Parathyroid adenoma (tissue), 2 donors: ENCODE results near the gene UBE2C.

ENCODE experiments used
- H2AFZ ChIP-seq: fragments of 300-600 bp; sonication (generic); one replicate; pipeline ENCODE4 v1.7.0; 2017; ENCODE audit warnings: antibody characterized with exemption, mild to moderate bottlenecking
- H3K27ac ChIP-seq: fragments of 300-600 bp; sonication (generic); one replicate; pipeline ENCODE4 v1.7.0; 2017
- H3K27me3 ChIP-seq: fragments of 300-600 bp; sonication (generic); one replicate; pipeline ENCODE4 v1.7.0; 2017; ENCODE audit warnings: low read length; ENCODE audit not compliant: control insufficient read depth, insufficient read depth
- H3K36me3 ChIP-seq: fragments of 300-600 bp; sonication (generic); one replicate; pipeline ENCODE4 v1.7.0; 2017; ENCODE audit warnings: low read length; ENCODE audit not compliant: control insufficient read depth, insufficient read depth
- H3K4me1 ChIP-seq: fragments of 300-600 bp; sonication (generic); one replicate; pipeline ENCODE4 v1.7.0; 2017; ENCODE audit warnings: control low read depth
- H3K4me2 ChIP-seq: fragments of 300-600 bp; sonication (generic); one replicate; pipeline ENCODE4 v1.7.0; 2017; ENCODE audit warnings: low read length
- H3K4me3 ChIP-seq: fragments of 300-600 bp; sonication (generic); one replicate; pipeline ENCODE4 v1.7.0; 2017; ENCODE audit warnings: low read depth, low read length
- H3K79me2 ChIP-seq: fragments of 300-600 bp; sonication (generic); one replicate; pipeline ENCODE4 v1.7.0; 2017; ENCODE audit warnings: control low read depth
- H3K9ac ChIP-seq: fragments of 300-600 bp; sonication (generic); one replicate; pipeline ENCODE4 v1.7.0; 2017; ENCODE audit warnings: mild to moderate bottlenecking
- H3K9me3 ChIP-seq: fragments of 300-600 bp; sonication (generic); one replicate; pipeline ENCODE4 v1.7.0; 2017; ENCODE audit warnings: low read length; ENCODE audit not compliant: control insufficient read depth
- TF ChIP-seq, protein P1 (sequence below): fragments of 300-600 bp; sonication (generic); IDR thresholded peaks from one replicate; pipeline ENCODE4 v1.7.0; 2017; ENCODE audit warnings: antibody characterized with exemption, mild to moderate bottlenecking
- donor health status: primary hyperparathyroidism.

UBE2C gene

GRCh38 chr20:45850238-45850637, 37.8 kb downstream of the UBE2C start:
- no peaks in the 10 kb centered on the region for H3K27me3 ChIP-seq
- no peaks in the 10 kb centered on the region for H3K4me1 ChIP-seq
- H3K9ac ChIP-seq = no peak overlapping the region
- no peak overlapping the region for H3K27ac ChIP-seq
- no peak overlapping the region for H3K4me3 ChIP-seq
- TF ChIP-seq, protein P1, sequence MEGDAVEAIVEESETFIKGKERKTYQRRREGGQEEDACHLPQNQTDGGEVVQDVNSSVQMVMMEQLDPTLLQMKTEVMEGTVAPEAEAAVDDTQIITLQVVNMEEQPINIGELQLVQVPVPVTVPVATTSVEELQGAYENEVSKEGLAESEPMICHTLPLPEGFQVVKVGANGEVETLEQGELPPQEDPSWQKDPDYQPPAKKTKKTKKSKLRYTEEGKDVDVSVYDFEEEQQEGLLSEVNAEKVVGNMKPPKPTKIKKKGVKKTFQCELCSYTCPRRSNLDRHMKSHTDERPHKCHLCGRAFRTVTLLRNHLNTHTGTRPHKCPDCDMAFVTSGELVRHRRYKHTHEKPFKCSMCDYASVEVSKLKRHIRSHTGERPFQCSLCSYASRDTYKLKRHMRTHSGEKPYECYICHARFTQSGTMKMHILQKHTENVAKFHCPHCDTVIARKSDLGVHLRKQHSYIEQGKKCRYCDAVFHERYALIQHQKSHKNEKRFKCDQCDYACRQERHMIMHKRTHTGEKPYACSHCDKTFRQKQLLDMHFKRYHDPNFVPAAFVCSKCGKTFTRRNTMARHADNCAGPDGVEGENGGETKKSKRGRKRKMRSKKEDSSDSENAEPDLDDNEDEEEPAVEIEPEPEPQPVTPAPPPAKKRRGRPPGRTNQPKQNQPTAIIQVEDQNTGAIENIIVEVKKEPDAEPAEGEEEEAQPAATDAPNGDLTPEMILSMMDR = no peak
- H2AFZ ChIP-seq = no peak overlapping the region
- no peaks in the 10 kb centered on the region for H3K36me3 ChIP-seq
- no peaks in the 10 kb centered on the region for H3K9me3 ChIP-seq
- H3K79me2 ChIP-seq = peaks cover 21% of the 10 kb centered on the region
- H3K4me2 ChIP-seq = no peak overlapping the region

DNA sequence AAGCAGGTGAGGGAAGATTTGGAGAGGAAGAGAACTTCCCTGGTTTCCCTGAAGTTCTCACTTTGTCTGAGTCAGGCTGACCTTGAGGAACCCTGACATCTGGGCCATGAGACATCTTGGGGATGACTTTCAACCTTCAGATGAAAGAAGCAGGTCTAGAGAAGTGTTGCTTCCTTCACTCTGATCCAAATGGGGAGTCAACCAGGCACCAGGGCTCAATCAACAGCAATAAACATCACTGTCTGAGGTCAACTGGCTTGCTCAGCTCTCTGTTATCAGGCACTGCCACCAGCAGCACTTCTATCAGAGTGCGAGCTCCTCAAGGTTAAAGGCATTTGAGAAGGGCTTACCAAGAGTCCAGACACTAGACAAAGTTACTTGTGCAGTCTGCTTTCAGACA, 38.5 kb downstream of the UBE2C start:
- no peaks in the 10 kb centered on the region for H3K4me1 ChIP-seq
- H3K4me2 ChIP-seq = peak overlapping the region; percentile 14
- H3K4me3 ChIP-seq = no peak overlapping the region
- H3K9ac ChIP-seq = no peak overlapping the region
- H2AFZ ChIP-seq = no peak overlapping the region
- no peaks in the 10 kb centered on the region for H3K36me3 ChIP-seq
- H3K27me3 ChIP-seq = no peaks in the 10 kb centered on the region
- no peak overlapping the region for H3K27ac ChIP-seq
- H3K79me2 ChIP-seq = peaks cover 25% of the 10 kb centered on the region
- H3K9me3 ChIP-seq = no peaks in the 10 kb centered on the region
- TF ChIP-seq, protein P1 = no peak

GRCh38 chr20:45851501-45851900, 39.1 kb downstream of the UBE2C start:
- peaks cover 4% of the 10 kb centered on the region for H3K4me1 ChIP-seq
- no peak overlapping the region for H3K4me2 ChIP-seq
- TF ChIP-seq, protein P1 = no peak
- H3K27me3 ChIP-seq = no peaks in the 10 kb centered on the region
- H3K9me3 ChIP-seq = no peaks in the 10 kb centered on the region
- H3K36me3 ChIP-seq = no peaks in the 10 kb centered on the region
- peaks cover 28% of the 10 kb centered on the region for H3K79me2 ChIP-seq
- no peak overlapping the region for H3K27ac ChIP-seq
- H3K9ac ChIP-seq = no peak overlapping the region
- H2AFZ ChIP-seq = no peak overlapping the region
- H3K4me3 ChIP-seq = no peak overlapping the region

DNA sequence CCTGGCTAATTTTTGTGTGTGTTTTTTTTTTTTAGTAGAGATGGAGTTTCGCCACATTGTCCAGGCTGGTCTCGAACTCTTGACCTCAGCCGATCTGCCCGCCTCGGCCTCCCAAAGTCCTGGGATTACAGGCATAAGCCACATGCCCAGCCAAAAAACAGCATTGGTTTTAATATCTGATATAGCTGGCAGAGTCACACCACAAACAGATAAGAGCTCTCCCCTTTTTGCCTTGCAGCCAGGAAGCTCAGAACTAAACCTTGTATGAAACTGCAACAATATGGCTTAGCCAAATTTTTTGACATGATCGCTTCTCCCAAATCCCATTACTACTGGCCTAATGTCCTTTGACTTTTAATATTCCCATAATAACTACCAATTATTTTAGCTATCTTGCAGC, 39.9 kb downstream of the UBE2C start:
- no peak overlapping the region for H3K9ac ChIP-seq
- peaks cover 7% of the 10 kb centered on the region for H3K4me1 ChIP-seq
- no peak overlapping the region for H2AFZ ChIP-seq
- H3K27ac ChIP-seq = no peak overlapping the region
- no peak overlapping the region for H3K4me3 ChIP-seq
- H3K4me2 ChIP-seq = no peak overlapping the region
- H3K9me3 ChIP-seq = no peaks in the 10 kb centered on the region
- H3K27me3 ChIP-seq = no peaks in the 10 kb centered on the region
- H3K36me3 ChIP-seq = no peaks in the 10 kb centered on the region
- TF ChIP-seq, protein P1 = no peak
- H3K79me2 ChIP-seq = peaks cover 35% of the 10 kb centered on the region

DNA sequence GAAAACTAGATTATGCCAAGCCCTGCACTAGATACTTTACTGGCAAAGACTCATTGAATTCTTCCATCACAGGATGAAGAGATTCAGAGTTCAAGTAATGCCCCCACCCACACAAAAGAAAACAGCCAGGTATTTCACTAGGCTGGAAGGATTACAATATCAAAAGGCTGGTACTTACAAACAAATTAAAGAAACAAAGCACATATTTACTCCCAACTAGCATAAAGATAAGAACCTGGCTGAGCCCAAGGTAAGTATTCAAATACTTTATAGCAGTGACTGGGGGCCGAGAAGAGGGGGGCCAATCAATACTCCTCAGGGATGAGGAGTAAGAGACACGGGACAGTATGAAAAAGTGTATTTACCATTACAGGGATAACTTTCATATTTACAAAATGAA, 41.0 kb downstream of the UBE2C start:
- Histone ChIP-seq H3K4me1 (peaks cover 10% of the 10 kb centered on the region), H3K79me2 (peaks cover 37% of the 10 kb centered on the region), H3K4me3 (no peak overlapping the region), H3K27me3 (no peaks in the 10 kb centered on the region), H3K36me3 (no peaks in the 10 kb centered on the region), H3K9me3 (no peaks in the 10 kb centered on the region), H2AFZ (no peak overlapping the region), H3K4me2 (no peak overlapping the region), H3K9ac (no peak overlapping the region), H3K27ac (no peak overlapping the region)
- TF ChIP-seq, protein P1 = no peak
